ENCODE results near the gene PCLO. TPM values are rescaled to one million over a fixed set of nuclear protein-coding genes. Genes with fewer than 3 reads are reported as not detected.

PCLO gene
- polyA plus RNA-seq, 3 donors, result not detected

GRCh38 chr7:83117466-83117865, 45.2 kb downstream of the PCLO start:
- H3K4me3 Mint-ChIP-seq, result no peak overlapping the region
- Histone ChIP-seq H3K4me3 (replicated peaks in 1 of 3; ENCODE audit: low read depth in 2 of 3, low read length in 3 of 3) (no peak overlapping the region), H2AFZ (ENCODE audit: insufficient read depth, low read depth, low read length, poor library complexity, severe bottlenecking) (no peak overlapping the region), H3K79me2 (ENCODE audit: insufficient read depth, low read length) (no peaks in the 10 kb centered on the region), H3K36me3 (replicated peaks in 1 of 2; ENCODE audit: control insufficient read depth in 1 of 2, insufficient read depth in 2 of 2, low read length in 2 of 2) (no peaks in the 10 kb centered on the region), H4K20me1 (ENCODE audit: insufficient read depth, low read length) (no peaks in the 10 kb centered on the region), H3K9ac (ENCODE audit: insufficient read depth, low read length, poor library complexity, severe bottlenecking) (no peak overlapping the region), H3K27ac (ENCODE audit: low read depth in 1 of 2, low read length in 2 of 2) (no peak overlapping the region), H3K4me2 (replicated peaks; ENCODE audit: extremely low read depth, low read length, poor library complexity, severe bottlenecking) (no peak overlapping the region), H3K9me3 (replicated peaks in 1 of 2; ENCODE audit: control insufficient read depth in 1 of 2, insufficient read depth in 1 of 2, low read length in 2 of 2) (peaks cover 16% of the 10 kb centered on the region in 2 donors), H3K4me1 (ENCODE audit: control insufficient read depth in 1 of 2, insufficient read depth in 2 of 2, low read length in 2 of 2) (no peaks in the 10 kb centered on the region), H3K27me3 (ENCODE audit: control insufficient read depth in 2 of 2, insufficient read depth in 2 of 2, low read length in 2 of 2) (no peaks in the 10 kb centered on the region)
- intact Hi-C loops (cut with micrococcal nuclease), result no loop called here
- TF ChIP-seq CTCF (IDR thresholded peaks at IDR 0.05), result no peak
- peaks cover 0 to 1% (median 1%) of the 10 kb centered on the region in 3 donors for H3K27me3 Mint-ChIP-seq (ENCODE audit: low read depth in 3 of 3)
- peaks cover 3 to 26% (median 11%) of the 10 kb centered on the region in 7 donors for H3K9me3 Mint-ChIP-seq
- WGBS (ENCODE audit: insufficient coverage), result no CpG with 5 or more reads among the region's 2 CpGs
- DNase-seq, result no peak
- no peaks in the 10 kb centered on the region for H3K4me1 Mint-ChIP-seq
- no peak overlapping the region for H3K27ac Mint-ChIP-seq
- H3K36me3 Mint-ChIP-seq, result no peaks in the 10 kb centered on the region

GRCh38 chr7:83111391-83111790, 51.3 kb downstream of the PCLO start:
- intact Hi-C loops (cut with micrococcal nuclease), result no loop called here
- WGBS (ENCODE audit: insufficient coverage), result no CpG with 5 or more reads among the region's 2 CpGs

More at GRCh38 chr7:83111391-83111790, 51.3 kb downstream of the PCLO start:
- TF ChIP-seq CTCF (IDR thresholded peaks at IDR 0.05), result no peak
- no peak overlapping the region for H3K4me3 Mint-ChIP-seq
- H3K27me3 Mint-ChIP-seq (ENCODE audit: low read depth in 3 of 3), result no peaks in the 10 kb centered on the region
- Histone ChIP-seq H3K27me3 (ENCODE audit: control insufficient read depth in 2 of 2, insufficient read depth in 2 of 2, low read length in 2 of 2) (no peaks in the 10 kb centered on the region), H3K9me3 (replicated peaks in 1 of 2; ENCODE audit: control insufficient read depth in 1 of 2, insufficient read depth in 1 of 2, low read length in 2 of 2) (no peaks in the 10 kb centered on the region), H3K4me1 (ENCODE audit: control insufficient read depth in 1 of 2, insufficient read depth in 2 of 2, low read length in 2 of 2) (no peaks in the 10 kb centered on the region), H3K4me3 (replicated peaks in 1 of 3; ENCODE audit: low read depth in 2 of 3, low read length in 3 of 3) (no peak overlapping the region), H3K79me2 (ENCODE audit: insufficient read depth, low read length) (no peaks in the 10 kb centered on the region), H3K27ac (ENCODE audit: low read depth in 1 of 2, low read length in 2 of 2) (no peak overlapping the region), H3K9ac (ENCODE audit: insufficient read depth, low read length, poor library complexity, severe bottlenecking) (no peak overlapping the region), H4K20me1 (ENCODE audit: insufficient read depth, low read length) (no peaks in the 10 kb centered on the region), H3K4me2 (replicated peaks; ENCODE audit: extremely low read depth, low read length, poor library complexity, severe bottlenecking) (no peak overlapping the region), H2AFZ (ENCODE audit: insufficient read depth, low read depth, low read length, poor library complexity, severe bottlenecking) (no peak overlapping the region), H3K36me3 (replicated peaks in 1 of 2; ENCODE audit: control insufficient read depth in 1 of 2, insufficient read depth in 2 of 2, low read length in 2 of 2) (no peaks in the 10 kb centered on the region)
- no peak overlapping the region for H3K27ac Mint-ChIP-seq
- H3K9me3 Mint-ChIP-seq, result peaks cover 0 to 5% (median 0%) of the 10 kb centered on the region in 7 donors
- no peak for DNase-seq
- no peaks in the 10 kb centered on the region for H3K4me1 Mint-ChIP-seq
- no peaks in the 10 kb centered on the region for H3K36me3 Mint-ChIP-seq
